HepG2 (cell line): ENCODE results near the gene PPP2R1B. TPM values are rescaled to one million over a fixed set of nuclear protein-coding genes. Genes with fewer than 3 reads are reported as not detected.

Experiments used
- EED ChIP-seq: sonication (generic); formaldehyde crosslinking; IDR thresholded peaks from 2 replicates; pipeline ENCODE4 v1.5.0; 2020; ENCODE audit warnings: mild to moderate bottlenecking, missing genetic modification reagents
- MBD4 ChIP-seq: IDR thresholded peaks from 2 replicates; pipeline ENCODE4 v1.6.1; 2012; ENCODE audit warnings: low read length, inconsistent platforms, borderline replicate concordance
- MNT ChIP-seq: fragments of 450-650 bp; IDR thresholded peaks from 2 replicates; pipeline ENCODE4 v1.6.1; 2016
- PRDM4 ChIP-seq: sonication (generic); formaldehyde crosslinking; IDR thresholded peaks from 2 replicates; pipeline ENCODE4 v1.9.0; 2021; ENCODE audit warnings: missing genetic modification reagents, borderline replicate concordance
- SALL1 ChIP-seq: sonication (generic); formaldehyde crosslinking; IDR thresholded peaks from 2 replicates; pipeline ENCODE4 v1.8.0; 2022; ENCODE audit warnings: mild to moderate bottlenecking, missing genetic modification reagents
- SAP130 ChIP-seq: IDR thresholded peaks from 2 replicates; pipeline ENCODE4 v1.6.1; 2016; ENCODE audit warnings: low read depth
- SMARCC2 ChIP-seq: fragments of 450-650 bp; IDR thresholded peaks from 2 replicates; pipeline ENCODE4 v1.6.1; 2017; ENCODE audit warnings: antibody characterized with exemption, mild to moderate bottlenecking
- STAT5B ChIP-seq: sonication (generic); formaldehyde crosslinking; IDR thresholded peaks from 2 replicates; pipeline ENCODE4 v1.4.0; 2020; ENCODE audit warnings: missing genetic modification reagents
- ZNF7 ChIP-seq: IDR thresholded peaks from 2 replicates; pipeline ENCODE4 v1.6.1; 2016; ENCODE audit warnings: missing biosample characterization, missing genetic modification reagents
- ZNF746 ChIP-seq: sonication (generic); formaldehyde crosslinking; IDR thresholded peaks from 2 replicates; pipeline ENCODE4 v1.8.0; 2022; ENCODE audit warnings: mild to moderate bottlenecking, missing genetic modification reagents
- ZNF772 ChIP-seq: sonication (generic); formaldehyde crosslinking; IDR thresholded peaks from 2 replicates; pipeline ENCODE4 v1.5.0; 2020; ENCODE audit warnings: mild to moderate bottlenecking, missing genetic modification reagents
- polyA plus RNA-seq, 8 experiments: library from polyadenylated mRNA; depleted of rRNA in 3 of 8; stranded (reverse) in 7 of 8; unstranded in 1 of 8; fragments of >200 nt; fragmentation: Illumina TruSeq in 4 of 8; extraction: Trizol in 4 of 8; gene quantifications; 2 replicates each; pipeline versions ENCODE4 v1.2.1 to v1.2.3, GENCODE V29; 2011 to 2016; ENCODE audit warnings: low read depth in 4 of 8, missing spikeins in 1 of 8, mixed read lengths in 1 of 8; ENCODE audit not compliant: insufficient read depth in 1 of 8
- total RNA-seq, 5 experiments: library from RNA; depleted of rRNA; stranded (reverse); fragments of >200 nt; fragmentation: Illumina TruSeq; extraction: Trizol; gene quantifications; 2 replicates each; pipeline ENCODE4 v1.2.3, GENCODE V29; 2016; ENCODE audit warnings: low read depth in 1 of 5
- TF ChIP-seq, protein P1 (sequence below): sonication (generic); formaldehyde crosslinking; IDR thresholded peaks from 2 replicates; pipeline ENCODE4 v1.4.0; 2020; ENCODE audit warnings: missing genetic modification reagents
- TF ChIP-seq, protein P2 (sequence below): sonication (generic); formaldehyde crosslinking; IDR thresholded peaks from 2 replicates; pipeline ENCODE4 v1.4.0; 2020; ENCODE audit warnings: missing genetic modification reagents
- TF ChIP-seq, protein P3 (sequence below): sonication (generic); formaldehyde crosslinking; IDR thresholded peaks from 2 replicates; pipeline ENCODE4 v1.5.0; 2020; ENCODE audit warnings: mild to moderate bottlenecking, missing genetic modification reagents, moderate library complexity

The PPP2R1B gene
- total and polyA plus RNA-seq, 2 of the 13 experiments (the other 11 are each of a cell fraction or from before 2014, with no cell fraction given) = 22.1 to 56.8 TPM

DNA sequence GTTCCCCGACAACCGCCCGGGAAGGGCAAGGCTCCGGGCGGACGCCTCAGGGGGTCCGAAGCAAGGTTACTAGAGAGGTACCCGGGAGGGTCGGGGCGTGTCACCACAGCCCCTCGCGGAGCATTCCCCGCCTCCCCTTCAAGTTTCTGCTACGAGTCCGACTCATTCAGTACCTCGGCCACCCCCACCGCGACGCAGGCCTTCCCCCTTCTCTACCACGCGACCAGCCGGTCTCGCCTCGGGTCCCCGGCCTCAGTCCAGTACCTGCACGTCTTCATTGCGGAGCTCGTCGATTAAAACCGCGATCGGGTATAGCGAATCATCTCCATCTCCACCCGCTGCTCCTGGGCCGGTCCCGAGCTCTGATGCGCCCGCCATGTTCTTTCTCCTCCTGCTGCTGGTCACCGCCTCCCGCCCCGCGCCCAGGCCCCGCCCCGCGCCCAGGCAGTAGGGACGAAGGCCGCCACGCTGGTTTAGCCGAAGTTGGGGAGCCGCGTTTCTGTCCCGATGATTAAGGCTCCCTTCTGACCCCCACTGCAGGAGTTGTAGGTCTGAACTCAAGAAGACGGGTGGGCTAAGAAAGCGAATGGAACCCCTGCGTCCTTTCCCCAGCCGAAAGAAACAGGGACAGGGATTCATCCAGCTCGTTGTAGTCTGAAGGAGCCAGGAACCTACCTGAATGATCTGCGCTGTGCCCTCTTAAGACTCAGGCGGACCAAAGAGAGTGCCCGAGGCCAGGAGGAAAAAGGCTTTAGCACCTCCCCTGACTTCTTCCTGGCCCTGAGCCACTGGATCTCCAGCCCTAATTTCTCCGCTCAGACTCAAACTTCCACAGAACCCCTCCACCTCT is at the start of gene PPP2R1B (continued):
- no peak for TF ChIP-seq EED (CRISPR knock-in tag)
- TF ChIP-seq SALL1 (CRISPR knock-in tag) = peak; percentile 59; the same call in 1 of the 2 replicates
- TF ChIP-seq MBD4 = no peak
- TF ChIP-seq SMARCC2 = no peak
- no peak for TF ChIP-seq MNT
- TF ChIP-seq SAP130 (CRISPR knock-in tag) = peak; percentile 62
- TF ChIP-seq, protein P1, sequence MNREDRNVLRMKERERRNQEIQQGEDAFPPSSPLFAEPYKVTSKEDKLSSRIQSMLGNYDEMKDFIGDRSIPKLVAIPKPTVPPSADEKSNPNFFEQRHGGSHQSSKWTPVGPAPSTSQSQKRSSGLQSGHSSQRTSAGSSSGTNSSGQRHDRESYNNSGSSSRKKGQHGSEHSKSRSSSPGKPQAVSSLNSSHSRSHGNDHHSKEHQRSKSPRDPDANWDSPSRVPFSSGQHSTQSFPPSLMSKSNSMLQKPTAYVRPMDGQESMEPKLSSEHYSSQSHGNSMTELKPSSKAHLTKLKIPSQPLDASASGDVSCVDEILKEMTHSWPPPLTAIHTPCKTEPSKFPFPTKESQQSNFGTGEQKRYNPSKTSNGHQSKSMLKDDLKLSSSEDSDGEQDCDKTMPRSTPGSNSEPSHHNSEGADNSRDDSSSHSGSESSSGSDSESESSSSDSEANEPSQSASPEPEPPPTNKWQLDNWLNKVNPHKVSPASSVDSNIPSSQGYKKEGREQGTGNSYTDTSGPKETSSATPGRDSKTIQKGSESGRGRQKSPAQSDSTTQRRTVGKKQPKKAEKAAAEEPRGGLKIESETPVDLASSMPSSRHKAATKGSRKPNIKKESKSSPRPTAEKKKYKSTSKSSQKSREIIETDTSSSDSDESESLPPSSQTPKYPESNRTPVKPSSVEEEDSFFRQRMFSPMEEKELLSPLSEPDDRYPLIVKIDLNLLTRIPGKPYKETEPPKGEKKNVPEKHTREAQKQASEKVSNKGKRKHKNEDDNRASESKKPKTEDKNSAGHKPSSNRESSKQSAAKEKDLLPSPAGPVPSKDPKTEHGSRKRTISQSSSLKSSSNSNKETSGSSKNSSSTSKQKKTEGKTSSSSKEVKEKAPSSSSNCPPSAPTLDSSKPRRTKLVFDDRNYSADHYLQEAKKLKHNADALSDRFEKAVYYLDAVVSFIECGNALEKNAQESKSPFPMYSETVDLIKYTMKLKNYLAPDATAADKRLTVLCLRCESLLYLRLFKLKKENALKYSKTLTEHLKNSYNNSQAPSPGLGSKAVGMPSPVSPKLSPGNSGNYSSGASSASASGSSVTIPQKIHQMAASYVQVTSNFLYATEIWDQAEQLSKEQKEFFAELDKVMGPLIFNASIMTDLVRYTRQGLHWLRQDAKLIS (CRISPR knock-in tag) = no peak
- TF ChIP-seq, protein P2, sequence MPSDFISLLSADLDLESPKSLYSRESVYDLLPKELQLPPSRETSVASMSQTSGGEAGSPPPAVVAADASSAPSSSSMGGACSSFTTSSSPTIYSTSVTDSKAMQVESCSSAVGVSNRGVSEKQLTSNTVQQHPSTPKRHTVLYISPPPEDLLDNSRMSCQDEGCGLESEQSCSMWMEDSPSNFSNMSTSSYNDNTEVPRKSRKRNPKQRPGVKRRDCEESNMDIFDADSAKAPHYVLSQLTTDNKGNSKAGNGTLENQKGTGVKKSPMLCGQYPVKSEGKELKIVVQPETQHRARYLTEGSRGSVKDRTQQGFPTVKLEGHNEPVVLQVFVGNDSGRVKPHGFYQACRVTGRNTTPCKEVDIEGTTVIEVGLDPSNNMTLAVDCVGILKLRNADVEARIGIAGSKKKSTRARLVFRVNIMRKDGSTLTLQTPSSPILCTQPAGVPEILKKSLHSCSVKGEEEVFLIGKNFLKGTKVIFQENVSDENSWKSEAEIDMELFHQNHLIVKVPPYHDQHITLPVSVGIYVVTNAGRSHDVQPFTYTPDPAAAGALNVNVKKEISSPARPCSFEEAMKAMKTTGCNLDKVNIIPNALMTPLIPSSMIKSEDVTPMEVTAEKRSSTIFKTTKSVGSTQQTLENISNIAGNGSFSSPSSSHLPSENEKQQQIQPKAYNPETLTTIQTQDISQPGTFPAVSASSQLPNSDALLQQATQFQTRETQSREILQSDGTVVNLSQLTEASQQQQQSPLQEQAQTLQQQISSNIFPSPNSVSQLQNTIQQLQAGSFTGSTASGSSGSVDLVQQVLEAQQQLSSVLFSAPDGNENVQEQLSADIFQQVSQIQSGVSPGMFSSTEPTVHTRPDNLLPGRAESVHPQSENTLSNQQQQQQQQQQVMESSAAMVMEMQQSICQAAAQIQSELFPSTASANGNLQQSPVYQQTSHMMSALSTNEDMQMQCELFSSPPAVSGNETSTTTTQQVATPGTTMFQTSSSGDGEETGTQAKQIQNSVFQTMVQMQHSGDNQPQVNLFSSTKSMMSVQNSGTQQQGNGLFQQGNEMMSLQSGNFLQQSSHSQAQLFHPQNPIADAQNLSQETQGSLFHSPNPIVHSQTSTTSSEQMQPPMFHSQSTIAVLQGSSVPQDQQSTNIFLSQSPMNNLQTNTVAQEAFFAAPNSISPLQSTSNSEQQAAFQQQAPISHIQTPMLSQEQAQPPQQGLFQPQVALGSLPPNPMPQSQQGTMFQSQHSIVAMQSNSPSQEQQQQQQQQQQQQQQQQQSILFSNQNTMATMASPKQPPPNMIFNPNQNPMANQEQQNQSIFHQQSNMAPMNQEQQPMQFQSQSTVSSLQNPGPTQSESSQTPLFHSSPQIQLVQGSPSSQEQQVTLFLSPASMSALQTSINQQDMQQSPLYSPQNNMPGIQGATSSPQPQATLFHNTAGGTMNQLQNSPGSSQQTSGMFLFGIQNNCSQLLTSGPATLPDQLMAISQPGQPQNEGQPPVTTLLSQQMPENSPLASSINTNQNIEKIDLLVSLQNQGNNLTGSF = no peak; the same call in 1 of the 2 replicates
- TF ChIP-seq PRDM4 = no peak
- TF ChIP-seq ZNF772 (CRISPR knock-in tag) = no peak
- no peak for TF ChIP-seq ZNF7 (CRISPR knock-in tag)
- TF ChIP-seq STAT5B (CRISPR knock-in tag) = no peak
- no peak for TF ChIP-seq ZNF746 (CRISPR knock-in tag)
- TF ChIP-seq, protein P3, sequence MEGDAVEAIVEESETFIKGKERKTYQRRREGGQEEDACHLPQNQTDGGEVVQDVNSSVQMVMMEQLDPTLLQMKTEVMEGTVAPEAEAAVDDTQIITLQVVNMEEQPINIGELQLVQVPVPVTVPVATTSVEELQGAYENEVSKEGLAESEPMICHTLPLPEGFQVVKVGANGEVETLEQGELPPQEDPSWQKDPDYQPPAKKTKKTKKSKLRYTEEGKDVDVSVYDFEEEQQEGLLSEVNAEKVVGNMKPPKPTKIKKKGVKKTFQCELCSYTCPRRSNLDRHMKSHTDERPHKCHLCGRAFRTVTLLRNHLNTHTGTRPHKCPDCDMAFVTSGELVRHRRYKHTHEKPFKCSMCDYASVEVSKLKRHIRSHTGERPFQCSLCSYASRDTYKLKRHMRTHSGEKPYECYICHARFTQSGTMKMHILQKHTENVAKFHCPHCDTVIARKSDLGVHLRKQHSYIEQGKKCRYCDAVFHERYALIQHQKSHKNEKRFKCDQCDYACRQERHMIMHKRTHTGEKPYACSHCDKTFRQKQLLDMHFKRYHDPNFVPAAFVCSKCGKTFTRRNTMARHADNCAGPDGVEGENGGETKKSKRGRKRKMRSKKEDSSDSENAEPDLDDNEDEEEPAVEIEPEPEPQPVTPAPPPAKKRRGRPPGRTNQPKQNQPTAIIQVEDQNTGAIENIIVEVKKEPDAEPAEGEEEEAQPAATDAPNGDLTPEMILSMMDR (CRISPR knock-in tag) = no peak
